Heart left ventricle (tissue), 16 donors: ENCODE measurements around the gene FBXO39. TPM values are rescaled to one million over a fixed set of nuclear protein-coding genes. Genes with fewer than 3 reads are reported as not detected.

ENCODE experiments used
- ATAC-seq, 4 donors: fragments of 200-7000 bp; cut with Tn5 transposase; one replicate each; pipeline ENCODE4 v1.9.1; 2020 to 2022; ENCODE audit warnings: moderate library complexity in 4 of 4, mild to moderate bottlenecking in 3 of 4, moderate number of reproducible peaks in 1 of 4
- DNase-seq, 5 donors: peaks; one replicate each; pipeline ENCODE4 v3.0.0-alpha.2; 2020
- H3K27ac ChIP-seq, 12 donors: fragments of 200-600 bp; sonication (generic) in 4 of 12; one replicate each; pipeline versions ENCODE4 v1.5.0 to v1.8.0; 2016 to 2022; ENCODE audit warnings: mild to moderate bottlenecking in 2 of 12
- H3K27me3 ChIP-seq, 9 donors: fragments of 200-600 bp; sonication (generic) in 2 of 9; one replicate each; pipeline versions ENCODE4 v1.5.1 to v1.8.0; 2016 to 2022; ENCODE audit warnings: mild to moderate bottlenecking in 3 of 9
- H3K36me3 ChIP-seq, 9 donors: fragments of 200-600 bp; sonication (generic) in 2 of 9; one replicate each; pipeline versions ENCODE4 v1.5.0 to v1.8.0; 2018 to 2022; ENCODE audit warnings: mild to moderate bottlenecking in 2 of 9
- H3K4me1 ChIP-seq, 12 donors: fragments of 200-600 bp; sonication (generic) in 4 of 12; one replicate each; pipeline versions ENCODE4 v1.5.0 to v1.8.0; 2016 to 2022; ENCODE audit warnings: mild to moderate bottlenecking in 3 of 12
- H3K4me3 ChIP-seq, 12 donors: fragments of 200-600 bp; sonication (generic) in 4 of 12; one replicate each; pipeline versions ENCODE4 v1.5.0 to v1.8.0; 2017 to 2022; ENCODE audit warnings: mild to moderate bottlenecking in 9 of 12, moderate library complexity in 4 of 12
- H3K9me3 ChIP-seq, 12 donors: fragments of 200-600 bp; sonication (generic) in 4 of 12; one replicate each; pipeline versions ENCODE4 v1.5.0 to v1.8.0; 2016 to 2022; ENCODE audit warnings: mild to moderate bottlenecking in 1 of 12
- CTCF ChIP-seq, 12 donors: fragments of 200-600 bp; sonication (generic) in 4 of 12; IDR thresholded peaks; one replicate each; pipeline versions ENCODE4 v1.5.0 to v1.8.0; 2018 to 2022; ENCODE audit warnings: antibody characterized with exemption in 12 of 12, mild to moderate bottlenecking in 5 of 12
- POLR2A ChIP-seq, 2 donors: fragments of 450-650 bp; IDR thresholded peaks; one replicate each; pipeline ENCODE4 v1.6.1; 2017; ENCODE audit warnings: antibody characterized with exemption in 2 of 2, mild to moderate bottlenecking in 2 of 2, moderate library complexity in 2 of 2
- WGBS, 4 donors: extraction: QIAGEN DNeasy Blood & Tissue Kit in 2 of 4; methylation state at CpG; one replicate each; pipeline versions ENCODE4 v1.1.5 to v1.1.7; 2013 to 2018; 5-methylcytosine and 5-hydroxymethylcytosine counted together
- intact Hi-C, 10 donors: fragments of 100-400 bp; cut with DNase I; formaldehyde crosslinking; loops; one replicate each; pipeline versions ENCODE4 v1.11.1 to v1.14.2; 2022
- polyA plus RNA-seq, 2 donors: library from polyadenylated mRNA; stranded (reverse); fragments of 200-250 nt; gene quantifications; one replicate each; pipeline ENCODE4 v1.2.3, GENCODE V29; 2013
- total RNA-seq, 9 donors: library from RNA; depleted of rRNA in 2 of 9; stranded (reverse); fragments of >200 nt in 2 of 9; fragmentation: NEBNext Ultra II Directional in 3 of 9; extraction: Animal tissue kit (Norgen Biotek cat#: 25700) in 3 of 9; gene quantifications; one replicate each; pipeline versions ENCODE4 v1.1.0 to v1.2.4, GENCODE V29; 2016 to 2023
- donor health status: ischemic (EF 13 %, LVEDD 7.1; RV severe dilation, severe dysfunction).
- donor health status: healthy with polysubstance abuse.
- donor health status: DM: no; HTN: yes; CAD: no.
- donor health status: DM: no; HTN: no; CAD: no.
- donor health status: ischemic (EF 25% LVEDD 6.9; RV normal size, moderate dysfunction).
- donor health status: ischemic (EF 25% LVEDD 5.7; RV mildly dilated, moderate dysfunction).
- donor health status: healthy.
- donor health status: DM: yes; HTN: yes; CAD: no.
- donor health status: ischemic (EF 35%, LVEDD 5.7; RV mildly dilated, moderate dysfunction).
- donor health status: nonischemic (EF 11% LVEDD 7.7; RV severe dilation, severe dysfunction).
- donor health status: DM: yes; HTN: yes; CAD: no.
- donor health status: PGD.
- donor health status: ischemic (EF 29% LVEDD 5.4; RV normal size, mild dysfunction).
- donor health status: nonischemic (EF 23%, LVEDD 6.1; RV moderate dilation, normal function).

FBXO39 gene
- total and polyA plus RNA-seq, 11 donors = 0.14 to 0.20 (median 0.19) TPM; not detected in 7

GRCh38 chr17:6796017-6796886, 20.2 kb downstream of the FBXO39 start:
- Histone ChIP-seq H3K36me3 (no peaks in the 10 kb centered on the region), H3K4me3 (no peak overlapping the region), H3K27me3 (peaks cover 0 to 15% (median 2%) of the 10 kb centered on the region in 9 donors), H3K9me3 (no peaks in the 10 kb centered on the region), H3K4me1 (no peaks in the 10 kb centered on the region), H3K27ac (no peak overlapping the region)
- DNase-seq (no peak), ATAC-seq (no peak)
- TF ChIP-seq POLR2A (IDR thresholded peaks at IDR 0.05) (no peak), CTCF (IDR thresholded peaks at IDR 0.05) (no peak)
- intact Hi-C loops = loop anchor here in 1 of 10 donors (10.0 kb wide), 1 partner anchor 131 kb away; no protein-coding TSS in a partner anchor
- 59 to 65% (median 63%) methylated on average over 10 of the region's 10 CpGs for WGBS, 4 donors

- ATAC-seq = no peak
- no peaks in the 10 kb centered on the region for H3K4me1 ChIP-seq
- 84 to 92% (median 86%) methylated on average over 2 of the region's 2 CpGs for WGBS, 4 donors
- intact Hi-C loops = loop anchor here in 1 of 10 donors (10.0 kb wide), 1 partner anchor 132 kb away; no protein-coding TSS in a partner anchor
- no peaks in the 10 kb centered on the region for H3K9me3 ChIP-seq
- no peak for TF ChIP-seq POLR2A (IDR thresholded peaks at IDR 0.05)
- TF ChIP-seq CTCF (IDR thresholded peaks at IDR 0.05) = no peak
- H3K4me3 ChIP-seq = no peak overlapping the region
- H3K36me3 ChIP-seq = no peaks in the 10 kb centered on the region
- peaks cover 0 to 15% (median 2%) of the 10 kb centered on the region in 9 donors for H3K27me3 ChIP-seq
- H3K27ac ChIP-seq = no peak overlapping the region
- DNase-seq = no peak
Observed at GRCh38 chr17:6796887-6797490, 21.0 kb downstream of the FBXO39 start.

- H3K4me3 ChIP-seq = no peak overlapping the region
- WGBS, 4 donors = 75 to 87% (median 83%) methylated on average over 8 of the region's 8 CpGs
- DNase-seq = no peak
- intact Hi-C loops = loop anchor here in 1 of 10 donors (10.0 kb wide), 1 partner anchor 133 kb away; no protein-coding TSS in a partner anchor
- H3K27me3 ChIP-seq = peaks cover 0 to 15% (median 0%) of the 10 kb centered on the region in 9 donors
- no peak for ATAC-seq
- H3K36me3 ChIP-seq = no peaks in the 10 kb centered on the region
- H3K27ac ChIP-seq = no peak overlapping the region
- no peak for TF ChIP-seq CTCF (IDR thresholded peaks at IDR 0.05)
- H3K9me3 ChIP-seq = no peaks in the 10 kb centered on the region
- no peaks in the 10 kb centered on the region for H3K4me1 ChIP-seq
Observed at GRCh38 chr17:6797718-6798351, 21.8 kb downstream of the FBXO39 start.

- H3K4me1 ChIP-seq = no peaks in the 10 kb centered on the region
- intact Hi-C loops = loop anchor here in 1 of 10 donors (10.0 kb wide), 1 partner anchor 135 kb away; no protein-coding TSS in a partner anchor
- no peak for DNase-seq
- no peak for ATAC-seq
- no peak overlapping the region for H3K27ac ChIP-seq
- no peaks in the 10 kb centered on the region for H3K36me3 ChIP-seq
- peaks cover 0 to 8% (median 0%) of the 10 kb centered on the region in 9 donors for H3K27me3 ChIP-seq
- 75 to 80% (median 78%) methylated on average over 6 of the region's 6 CpGs for WGBS, 4 donors
- no peak overlapping the region for H3K4me3 ChIP-seq
- no peak for TF ChIP-seq POLR2A (IDR thresholded peaks at IDR 0.05)
- TF ChIP-seq CTCF (IDR thresholded peaks at IDR 0.05) = no peak
- H3K9me3 ChIP-seq = no peaks in the 10 kb centered on the region
Observed at GRCh38 chr17:6799738-6800137, 23.7 kb downstream of the FBXO39 start.
